Mammary epithelial cell (primary cell): ENCODE measurements around the gene CELF4.

Experiments used
- EZH2 ChIP-seq: IDR thresholded peaks from 2 replicates; pipeline ENCODE4 v1.6.1; 2012; ENCODE audit warnings: low read length, inconsistent platforms, borderline replicate concordance
- TF ChIP-seq, protein P1 (sequence below), 2 donors: IDR thresholded peaks in 1 of 2; conservative IDR thresholded peaks in 1 of 2; 2 replicates each; pipeline ENCODE4 v1.5.1; 2011 to 2012; ENCODE audit warnings: inconsistent platforms in 2 of 2, low read length in 2 of 2, mild to moderate bottlenecking in 2 of 2, control low read depth in 1 of 2, low read depth in 1 of 2; ENCODE audit not compliant: insufficient read depth in 1 of 2; ENCODE audit errors: extremely low read depth in 1 of 2

GRCh38 chr18:37529296-37529695 is 36.3 kb downstream of the CELF4 start:
- TF ChIP-seq, protein P1, sequence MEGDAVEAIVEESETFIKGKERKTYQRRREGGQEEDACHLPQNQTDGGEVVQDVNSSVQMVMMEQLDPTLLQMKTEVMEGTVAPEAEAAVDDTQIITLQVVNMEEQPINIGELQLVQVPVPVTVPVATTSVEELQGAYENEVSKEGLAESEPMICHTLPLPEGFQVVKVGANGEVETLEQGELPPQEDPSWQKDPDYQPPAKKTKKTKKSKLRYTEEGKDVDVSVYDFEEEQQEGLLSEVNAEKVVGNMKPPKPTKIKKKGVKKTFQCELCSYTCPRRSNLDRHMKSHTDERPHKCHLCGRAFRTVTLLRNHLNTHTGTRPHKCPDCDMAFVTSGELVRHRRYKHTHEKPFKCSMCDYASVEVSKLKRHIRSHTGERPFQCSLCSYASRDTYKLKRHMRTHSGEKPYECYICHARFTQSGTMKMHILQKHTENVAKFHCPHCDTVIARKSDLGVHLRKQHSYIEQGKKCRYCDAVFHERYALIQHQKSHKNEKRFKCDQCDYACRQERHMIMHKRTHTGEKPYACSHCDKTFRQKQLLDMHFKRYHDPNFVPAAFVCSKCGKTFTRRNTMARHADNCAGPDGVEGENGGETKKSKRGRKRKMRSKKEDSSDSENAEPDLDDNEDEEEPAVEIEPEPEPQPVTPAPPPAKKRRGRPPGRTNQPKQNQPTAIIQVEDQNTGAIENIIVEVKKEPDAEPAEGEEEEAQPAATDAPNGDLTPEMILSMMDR (conservative IDR thresholded peaks at IDR 0.05 in 1 of 2, IDR thresholded peaks at IDR 0.05 in 1 of 2; ENCODE audit: extremely low read depth in 1 of 2, insufficient read depth in 1 of 2, low read depth in 1 of 2, low read length in 2 of 2) = no peak
- no peak for TF ChIP-seq EZH2
